IMR-90 (cell line): ENCODE measurements around the gene HTT. TPM values are rescaled to one million over a fixed set of nuclear protein-coding genes. Genes with fewer than 3 reads are reported as not detected.

ENCODE experiments used
- ATAC-seq: fragments of 200-7000 bp; cut with Tn5 transposase; 2 replicates; pipeline ENCODE4 v1.9.1; 2020; ENCODE audit warnings: low read depth, mild to moderate bottlenecking, moderate library complexity
- BruUV-seq: library from RNA; stranded (reverse); fragments of 400-500 nt; replicated peaks from 2 replicates; lab custom pipeline; 2021; lab: Mats Ljungman, UMichigan
- CTCF ChIA-PET: fragments of 300-600 bp; formaldehyde crosslinking; extraction: SDS; loops from one replicate; lab custom pipeline; 2021; ENCODE audit warnings: antibody characterized with exemption; lab: Yijun Ruan, JAX
- POLR2A ChIA-PET: fragments of 300-600 bp; sonication (Branson Sonifier 250); formaldehyde crosslinking; loops from one replicate; lab custom pipeline; 2022; ENCODE audit warnings: antibody characterized with exemption; ENCODE audit not compliant: unreplicated experiment; lab: Charles Lee
- DNase-seq: peaks from one replicate; pipeline ENCODE4 v3.0.0; 2013
- H2AFZ ChIP-seq: replicated peaks from 2 replicates; pipeline ENCODE3; 2013; ENCODE audit warnings: low read length, mild to moderate bottlenecking; ENCODE audit not compliant: poor library complexity
- H2AK5ac ChIP-seq: 2 replicates; pipeline ENCODE4 v1.6.1; 2013; ENCODE audit warnings: low read depth, low read length, inconsistent platforms
- H2AK9ac ChIP-seq: replicated peaks from 2 replicates; pipeline ENCODE3; 2013; ENCODE audit warnings: mild to moderate bottlenecking, low read depth, low read length, moderate library complexity; ENCODE audit not compliant: poor library complexity
- H2BK120ac ChIP-seq: 2 replicates; pipeline ENCODE4 v1.6.1; 2013; ENCODE audit warnings: low read depth, low read length, inconsistent platforms
- H2BK15ac ChIP-seq: 3 replicates; pipeline ENCODE4 v1.6.1; 2013; ENCODE audit warnings: low read depth, low read length, inconsistent platforms
- H2BK20ac ChIP-seq: 2 replicates; pipeline ENCODE4 v1.6.1; 2013; ENCODE audit warnings: low read depth, mild to moderate bottlenecking, inconsistent platforms, low read length, moderate library complexity
- H2BK5ac ChIP-seq: 2 replicates; pipeline ENCODE4 v1.6.1; 2013; ENCODE audit warnings: mild to moderate bottlenecking, low read depth, low read length, inconsistent platforms; ENCODE audit not compliant: poor library complexity, severe bottlenecking
- H3K14ac ChIP-seq: replicated peaks from 2 replicates; pipeline ENCODE4 v1.6.1; 2013; ENCODE audit warnings: low read depth, low read length, inconsistent platforms
- H3K18ac ChIP-seq: 2 replicates; pipeline ENCODE4 v1.6.1; 2013; ENCODE audit warnings: low read depth, low read length, control low read depth
- H3K23ac ChIP-seq: 2 replicates; pipeline ENCODE4 v1.6.1; 2013; ENCODE audit warnings: low read depth, low read length, inconsistent platforms
- H3K27ac ChIP-seq: 2 replicates; pipeline ENCODE4 v1.5.1; 2013; ENCODE audit warnings: mild to moderate bottlenecking, control low read depth, low read length; ENCODE audit not compliant: insufficient read depth
- H3K27me3 ChIP-seq: 2 replicates; pipeline ENCODE4 v1.6.1; 2013; ENCODE audit warnings: low read length; ENCODE audit not compliant: control insufficient read depth, insufficient read depth
- H3K36me3 ChIP-seq: 2 replicates; pipeline ENCODE4 v1.6.1; 2013; ENCODE audit warnings: low read length, mixed read lengths; ENCODE audit not compliant: control insufficient read depth, insufficient read depth
- H3K4ac ChIP-seq: 2 replicates; pipeline ENCODE4 v1.6.1; 2013; ENCODE audit warnings: low read depth, low read length, inconsistent platforms
- H3K4me1 ChIP-seq: 2 replicates; pipeline ENCODE4 v1.6.1; 2013; ENCODE audit warnings: low read length, mixed read lengths; ENCODE audit not compliant: control insufficient read depth, insufficient read depth
- H3K4me2 ChIP-seq: 2 replicates; pipeline ENCODE4 v1.6.1; 2013; ENCODE audit warnings: low read depth, mild to moderate bottlenecking, control low read depth, low read length, moderate library complexity
- H3K4me3 ChIP-seq: 2 replicates; pipeline ENCODE4 v1.5.1; 2013; ENCODE audit warnings: low read depth, mild to moderate bottlenecking, control low read depth, low read length, moderate library complexity; ENCODE audit not compliant: insufficient read depth
- H3K56ac ChIP-seq: 2 replicates; pipeline ENCODE4 v1.6.1; 2013; ENCODE audit warnings: low read length, inconsistent platforms; ENCODE audit not compliant: insufficient read depth; ENCODE audit errors: extremely low read depth
- H3K79me1 ChIP-seq, 2 experiments: 2 replicates each; pipeline ENCODE4 v1.6.1; 2013; ENCODE audit warnings: low read length in 2 of 2, inconsistent platforms in 1 of 2, low read depth in 1 of 2
- H3K9ac ChIP-seq: 2 replicates; pipeline ENCODE4 v1.6.1; 2013; ENCODE audit warnings: low read depth, low read length, control low read depth
- H3K9me1 ChIP-seq: 2 replicates; pipeline ENCODE4 v1.6.1; 2013; ENCODE audit warnings: low read length, inconsistent platforms; ENCODE audit not compliant: insufficient read depth
- H3K9me3 ChIP-seq: 2 replicates; pipeline ENCODE4 v1.6.1; 2013; ENCODE audit warnings: low read length; ENCODE audit not compliant: control insufficient read depth, insufficient read depth
- H4K20me1 ChIP-seq: 2 replicates; pipeline ENCODE4 v1.6.1; 2013; ENCODE audit warnings: low read length, inconsistent platforms; ENCODE audit not compliant: insufficient read depth
- H4K5ac ChIP-seq: 2 replicates; pipeline ENCODE4 v1.6.1; 2013; ENCODE audit warnings: mild to moderate bottlenecking, low read depth, low read length, control low read depth
- H4K8ac ChIP-seq, 2 experiments: 2 replicates each; pipeline ENCODE4 v1.6.1; 2013; ENCODE audit warnings: low read depth in 2 of 2, low read length in 2 of 2, control low read depth in 1 of 2, inconsistent platforms in 1 of 2
- H4K91ac ChIP-seq: 2 replicates; pipeline ENCODE4 v1.6.1; 2013; ENCODE audit warnings: low read depth, low read length, inconsistent platforms; ENCODE audit not compliant: insufficient read depth
- BHLHE40 ChIP-seq: fragments of 150-350 bp; IDR thresholded peaks from 2 replicates; pipeline ENCODE4 v1.6.1; 2016; ENCODE audit warnings: mild to moderate bottlenecking, low read depth, low read length
- CHD1 ChIP-seq: IDR thresholded peaks from 2 replicates; pipeline ENCODE4 v1.6.1; 2012; ENCODE audit warnings: low read depth, low read length, improper control_type of control experiment
- FOS ChIP-seq: fragments of 150-350 bp; IDR thresholded peaks from 2 replicates; pipeline ENCODE4 v1.6.1; 2016; ENCODE audit warnings: low read depth, low read length
- MAFK ChIP-seq: IDR thresholded peaks from 2 replicates; pipeline ENCODE4 v1.6.1; 2012; ENCODE audit warnings: low read depth, low read length, improper control_type of control experiment
- MAZ ChIP-seq: IDR thresholded peaks from 2 replicates; pipeline ENCODE4 v1.6.1; 2012; ENCODE audit warnings: low read depth, mild to moderate bottlenecking, low read length, improper control_type of control experiment, moderate library complexity, borderline replicate concordance
- POLR2A ChIP-seq: IDR thresholded peaks from 2 replicates; pipeline ENCODE4 v1.6.1; 2012; ENCODE audit warnings: mild to moderate bottlenecking, low read depth, low read length
- RAD21 ChIP-seq: IDR thresholded peaks from 2 replicates; pipeline ENCODE4 v1.6.1; 2012; ENCODE audit warnings: low read length, improper control_type of control experiment
- RCOR1 ChIP-seq: IDR thresholded peaks from 2 replicates; pipeline ENCODE4 v1.6.1; 2012; ENCODE audit warnings: mild to moderate bottlenecking, low read length, improper control_type of control experiment; ENCODE audit not compliant: insufficient replicate concordance
- SMC3 ChIP-seq: fragments of 150-350 bp; IDR thresholded peaks from 2 replicates; pipeline ENCODE4 v1.6.1; 2016; ENCODE audit warnings: low read depth, mild to moderate bottlenecking, antibody characterized with exemption, low read length, moderate library complexity
- USF2 ChIP-seq: fragments of 150-350 bp; IDR thresholded peaks from 2 replicates; pipeline ENCODE4 v1.6.1; 2017; ENCODE audit warnings: mild to moderate bottlenecking, antibody characterized with exemption, low read length, low read depth
- WGBS, 2 experiments: methylation state at CpG; one replicate each; pipeline versions ENCODE4 v1.1.5 to v1.1.7; 2013; ENCODE audit warnings: missing lambda C conversion rate in 2 of 2; ENCODE audit not compliant: insufficient read length in 1 of 2; ENCODE audit errors: extremely low coverage in 2 of 2; 5-methylcytosine and 5-hydroxymethylcytosine counted together
- dilution Hi-C: fragments of 300-500 bp; cut with HindIII; formaldehyde crosslinking; loops from one replicate; pipeline ENCODE4 v1.14.3; 2018; ENCODE audit warnings: low sequenced_read_pairs; ENCODE audit not compliant: unreplicated experiment
- in situ Hi-C: fragments of 300-500 bp; cut with MboI; formaldehyde crosslinking; loops from 3 replicates; pipeline ENCODE4 v1.14.3; 2019; ENCODE audit warnings: low sequenced_read_pairs, inconsistent platforms, mixed read lengths
- intact Hi-C: fragments of 100-400 bp; cut with micrococcal nuclease; formaldehyde crosslinking; loops from 2 replicates; pipeline ENCODE4 v1.10.0; 2022
- polyA plus RNA-seq, 3 experiments: library from polyadenylated mRNA; depleted of rRNA; stranded (reverse); fragments of >200 nt; gene quantifications; 2 replicates each; pipeline ENCODE4 v1.2.3, GENCODE V29; 2012; ENCODE audit warnings: low replicate concordance in 1 of 3
- total RNA-seq: library from RNA; depleted of rRNA; stranded (reverse); fragments of >200 nt; gene quantifications from 2 replicates; pipeline ENCODE4 v1.2.3, GENCODE V29; 2012

The HTT gene
- total and polyA plus RNA-seq, 2 of the 4 experiments (the other 2 are of a cell fraction), result 11.6 to 14.3 TPM

DNA sequence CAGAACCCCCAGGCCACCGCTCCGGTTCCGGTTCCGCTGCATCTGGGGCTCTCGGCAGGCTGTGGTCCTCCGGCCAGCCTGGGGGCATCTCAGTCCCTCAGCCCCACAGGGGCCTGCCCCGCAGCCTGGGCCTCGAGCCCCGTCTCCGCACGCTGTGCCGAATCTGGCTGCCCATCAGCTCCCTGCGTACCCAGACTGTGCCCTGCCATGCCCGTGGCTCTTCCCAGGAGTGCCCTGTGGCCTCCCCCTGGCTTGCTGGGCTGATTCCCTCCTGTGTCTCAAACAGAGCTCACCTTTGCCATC lies 173.6 kb downstream of the HTT start:
- ChIA-PET CTCF (no interaction called here), POLR2A (no interaction called here)
- DNase-seq, result no peak
- H4K20me1 ChIP-seq, result no peaks in the 10 kb centered on the region; the same call in 1 of the 2 replicates
- no peak overlapping the region for H3K27ac ChIP-seq
- H3K36me3 ChIP-seq, result peaks cover 8% of the 10 kb centered on the region; the same call in 1 of the 2 replicates
- peaks cover 0 to under 1% of the 10 kb centered on the region in 2 experiments; a peak in 1 of 4 replicates for H3K79me1 ChIP-seq
- no peak overlapping the region for H4K8ac ChIP-seq
- no peak overlapping the region for H2AK9ac ChIP-seq
- H4K5ac ChIP-seq, result no peak overlapping the region
- no peaks in the 10 kb centered on the region for H3K27me3 ChIP-seq
- H3K18ac ChIP-seq, result no peak overlapping the region
- in situ Hi-C loops (no loop called here), intact Hi-C loops (no loop called here), dilution Hi-C loops (no loop called here)
- H3K4ac ChIP-seq, result no peak overlapping the region
- no peak overlapping the region for H2BK120ac ChIP-seq
- no peaks in the 10 kb centered on the region for H3K4me1 ChIP-seq
- H3K23ac ChIP-seq, result no peak overlapping the region
- TF ChIP-seq MAZ (no peak), RCOR1 (no peak), USF2 (no peak), POLR2A (no peak), CHD1 (no peak), MAFK (no peak), BHLHE40 (no peak), SMC3 (no peak), FOS (no peak), RAD21 (no peak)
- no peak for ATAC-seq
- H2BK20ac ChIP-seq, result no peak overlapping the region
- no peak overlapping the region for H2AK5ac ChIP-seq
- no peak overlapping the region for H3K14ac ChIP-seq
- H2AFZ ChIP-seq, result no peak overlapping the region
- no peaks in the 10 kb centered on the region for H3K9me3 ChIP-seq
- WGBS, 2 experiments, result 90% methylated on average over 12 of the region's 14 CpGs; no CpG with 5 or more reads in 1 of the 2 experiments
- H3K9me1 ChIP-seq, result no peaks in the 10 kb centered on the region; the same call in 1 of the 2 replicates
- H3K4me3 ChIP-seq, result no peak overlapping the region
- H3K4me2 ChIP-seq, result no peak overlapping the region
- no peak overlapping the region for H2BK15ac ChIP-seq
- H2BK5ac ChIP-seq, result no peak overlapping the region
- H3K9ac ChIP-seq, result no peak overlapping the region
- BruUV-seq, result no TSS peak
- H3K56ac ChIP-seq, result no peak overlapping the region
- no peak overlapping the region for H4K91ac ChIP-seq
